Right lobe of liver (tissue), 6 donors: ENCODE results near the gene PCDHGA5. TPM values are rescaled to one million over a fixed set of nuclear protein-coding genes. Genes with fewer than 3 reads are reported as not detected.
"Not testable (repeated sequence)": the region's sequence is repeated elsewhere in the genome, so short reads cannot be mapped to it uniquely, and the experiment has no call there.

Source experiments
- ATAC-seq, 4 donors: fragments of 200-7000 bp; cut with Tn5 transposase; one replicate each; pipeline ENCODE4 v1.9.1; 2020; ENCODE audit warnings: mild to moderate bottlenecking in 4 of 4, moderate library complexity in 4 of 4
- DNase-seq, 3 donors: peaks; one replicate each; pipeline ENCODE4 v3.0.0-alpha.2; 2020
- H3K27ac ChIP-seq, 3 donors: fragments of 200-600 bp; one replicate each; pipeline ENCODE4 v1.8.0; 2022
- H3K27me3 ChIP-seq, 2 donors: fragments of 200-600 bp; one replicate each; pipeline ENCODE4 v1.8.0; 2022
- H3K36me3 ChIP-seq, 4 donors: fragments of 200-600 bp; sonication (generic) in 1 of 4; one replicate each; pipeline versions ENCODE4 v1.5.1 to v1.8.0; 2017 to 2022; ENCODE audit warnings: control low read depth in 1 of 4
- H3K4me1 ChIP-seq, 4 donors: fragments of 200-600 bp; sonication (generic) in 1 of 4; one replicate each; pipeline versions ENCODE4 v1.5.1 to v1.8.0; 2017 to 2022; ENCODE audit warnings: control low read depth in 1 of 4
- H3K4me3 ChIP-seq, 3 donors: fragments of 200-600 bp; one replicate each; pipeline ENCODE4 v1.8.0; 2022
- H3K9me3 ChIP-seq, 4 donors: fragments of 200-600 bp; sonication (generic) in 1 of 4; one replicate each; pipeline versions ENCODE4 v1.5.1 to v1.8.0; 2017 to 2022; ENCODE audit warnings: control low read depth in 1 of 4
- POLR2A ChIP-seq: fragments of 450-650 bp; IDR thresholded peaks from one replicate; pipeline ENCODE4 v1.6.1; 2017; ENCODE audit warnings: antibody characterized with exemption, mild to moderate bottlenecking
- WGBS: methylation state at CpG from one replicate; pipeline ENCODE4 v1.1.6; 2018; ENCODE audit warnings: low coverage, low lambda C conversion rate; ENCODE audit not compliant: insufficient coverage; ENCODE audit errors: missing lambda C conversion rate; 5-methylcytosine and 5-hydroxymethylcytosine counted together
- intact Hi-C, 2 donors: fragments of 100-400 bp; cut with DNase I; formaldehyde crosslinking; loops; one replicate each; pipeline versions ENCODE4 v1.11.2 to v1.14.1; 2022
- total RNA-seq, 6 experiments: library from RNA; depleted of rRNA in 2 of 6; stranded (reverse); fragments of >200 nt in 2 of 6; fragmentation: NEBNext Ultra II Directional in 3 of 6; extraction: Animal tissue kit (Norgen Biotek cat#: 25700) in 3 of 6; gene quantifications; one replicate each; pipeline versions ENCODE4 v1.1.0 to v1.2.4, GENCODE V29; 2016 to 2023
- TF ChIP-seq, protein P1 (sequence below), 4 donors: fragments of 200-600 bp in 3 of 4; fragments of 450-650 bp in 1 of 4; IDR thresholded peaks; one replicate each; pipeline versions ENCODE4 v1.5.1 to v1.8.0; 2016 to 2022; ENCODE audit warnings: antibody characterized with exemption in 4 of 4, mild to moderate bottlenecking in 2 of 4
- donor health status: DM: no; HTN: yes; CAD: no.
- donor health status: DM: no; HTN: no; CAD: no.
- donor health status: DM: no; HTN: no; CAD: no.
- donor health status: DM: no; HTN: yes; CAD: no.
- donor health status: DM: no; HTN: yes; CAD: no.

PCDHGA5 gene
- total RNA-seq, 6 experiments from 2014 or later = 0.32 to 1.2 (median 0.57) TPM

DNA sequence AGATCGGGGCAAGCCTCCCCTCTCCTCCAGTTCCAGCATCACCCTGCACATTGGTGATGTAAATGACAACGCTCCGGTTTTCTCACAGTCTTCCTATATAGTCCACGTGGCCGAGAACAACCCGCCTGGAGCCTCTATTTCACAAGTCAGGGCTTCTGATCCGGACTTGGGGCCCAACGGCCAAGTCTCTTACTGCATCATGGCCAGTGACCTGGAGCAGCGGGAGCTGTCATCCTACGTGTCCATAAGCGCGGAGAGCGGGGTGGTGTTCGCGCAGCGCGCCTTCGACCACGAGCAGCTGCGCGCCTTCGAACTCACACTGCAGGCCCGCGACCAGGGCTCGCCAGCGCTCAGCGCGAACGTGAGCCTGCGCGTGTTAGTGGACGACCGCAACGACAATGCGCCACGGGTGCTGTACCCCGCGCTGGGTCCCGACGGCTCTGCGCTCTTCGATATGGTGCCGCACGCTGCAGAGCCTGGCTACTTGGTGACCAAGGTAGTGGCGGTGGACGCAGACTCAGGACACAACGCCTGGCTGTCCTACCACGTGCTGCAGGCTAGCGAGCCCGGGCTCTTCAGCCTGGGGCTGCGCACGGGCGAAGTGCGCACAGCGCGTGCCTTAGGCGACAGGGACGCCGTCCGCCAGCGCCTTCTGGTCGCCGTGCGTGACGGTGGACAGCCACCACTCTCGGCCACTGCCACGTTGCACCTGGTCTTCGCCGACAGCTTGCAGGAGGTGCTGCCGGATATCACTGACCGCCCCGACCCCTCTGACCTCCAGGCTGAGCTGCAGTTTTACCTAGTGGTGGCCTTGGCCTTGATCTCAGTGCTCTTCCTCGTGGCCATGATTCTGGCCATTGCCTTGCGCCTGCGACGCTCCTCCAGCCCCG lies 25.4 kb downstream of the PCDHGA5 start:
- H3K9me3 ChIP-seq = peaks cover 0 to 14% (median 5%) of the 10 kb centered on the region in 4 donors
- H3K27ac ChIP-seq = no peak overlapping the region
- intact Hi-C loops = no loop called here
- no peak overlapping the region for H3K4me3 ChIP-seq
- peaks cover 0 to 3% (median 0%) of the 10 kb centered on the region in 4 donors for H3K36me3 ChIP-seq
- no peak for TF ChIP-seq POLR2A
- TF ChIP-seq, protein P1, sequence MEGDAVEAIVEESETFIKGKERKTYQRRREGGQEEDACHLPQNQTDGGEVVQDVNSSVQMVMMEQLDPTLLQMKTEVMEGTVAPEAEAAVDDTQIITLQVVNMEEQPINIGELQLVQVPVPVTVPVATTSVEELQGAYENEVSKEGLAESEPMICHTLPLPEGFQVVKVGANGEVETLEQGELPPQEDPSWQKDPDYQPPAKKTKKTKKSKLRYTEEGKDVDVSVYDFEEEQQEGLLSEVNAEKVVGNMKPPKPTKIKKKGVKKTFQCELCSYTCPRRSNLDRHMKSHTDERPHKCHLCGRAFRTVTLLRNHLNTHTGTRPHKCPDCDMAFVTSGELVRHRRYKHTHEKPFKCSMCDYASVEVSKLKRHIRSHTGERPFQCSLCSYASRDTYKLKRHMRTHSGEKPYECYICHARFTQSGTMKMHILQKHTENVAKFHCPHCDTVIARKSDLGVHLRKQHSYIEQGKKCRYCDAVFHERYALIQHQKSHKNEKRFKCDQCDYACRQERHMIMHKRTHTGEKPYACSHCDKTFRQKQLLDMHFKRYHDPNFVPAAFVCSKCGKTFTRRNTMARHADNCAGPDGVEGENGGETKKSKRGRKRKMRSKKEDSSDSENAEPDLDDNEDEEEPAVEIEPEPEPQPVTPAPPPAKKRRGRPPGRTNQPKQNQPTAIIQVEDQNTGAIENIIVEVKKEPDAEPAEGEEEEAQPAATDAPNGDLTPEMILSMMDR (IDR thresholded peaks at IDR 0.05) = no peak
- no peaks in the 10 kb centered on the region for H3K4me1 ChIP-seq
- H3K27me3 ChIP-seq = no peaks in the 10 kb centered on the region
- WGBS = 36% methylated on average over 20 of the region's 77 CpGs
- DNase-seq (no peak), ATAC-seq (no peak)

DNA sequence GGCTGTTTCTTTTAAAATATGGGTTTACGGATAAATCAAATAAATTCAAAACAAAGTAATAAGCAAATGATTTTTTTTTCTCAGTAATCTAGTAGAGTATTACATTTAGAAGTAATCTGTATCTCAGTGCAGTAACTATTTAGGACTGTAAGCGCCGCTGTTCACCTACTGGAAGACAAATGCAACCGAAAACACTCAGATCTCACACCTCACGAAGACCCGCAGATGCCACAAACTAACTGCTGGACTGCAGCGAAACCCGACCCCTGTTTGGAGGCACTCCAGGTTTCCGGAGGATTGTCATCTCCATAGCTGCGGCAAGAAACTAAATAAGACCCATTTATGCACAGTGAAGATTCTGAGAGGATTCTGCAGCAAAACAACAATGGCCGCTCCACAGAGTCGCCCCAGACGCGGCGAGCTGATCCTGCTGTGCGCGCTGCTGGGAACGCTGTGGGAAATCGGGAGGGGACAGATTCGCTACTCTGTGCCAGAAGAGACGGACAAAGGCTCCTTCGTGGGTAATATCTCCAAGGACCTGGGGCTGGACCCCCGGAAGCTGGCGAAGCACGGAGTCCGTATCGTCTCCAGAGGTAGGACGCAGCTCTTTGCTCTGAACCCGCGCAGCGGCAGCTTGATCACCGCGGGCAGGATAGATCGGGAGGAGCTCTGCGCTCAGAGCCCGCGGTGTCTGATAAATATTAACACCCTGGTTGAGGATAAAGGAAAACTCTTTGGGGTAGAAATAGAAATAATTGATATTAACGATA lies 28.7 kb downstream of the PCDHGA5 start, which contains the start of gene PCDHGA8:
Gene PCDHGA8, plus strand, starts transcription at position 205 of the 770 bp plus-strand sequence. Its CDS starts 181 bp downstream, at position 386.
- intact Hi-C loops = no loop called here
- TF ChIP-seq, protein P1 (IDR thresholded peaks at IDR 0.05) = no peak
- no peak for TF ChIP-seq POLR2A
- H3K9me3 ChIP-seq = peaks cover 0 to 20% (median 5%) of the 10 kb centered on the region in 4 donors
- 34% methylated on average over 23 of the region's 38 CpGs for WGBS
- ATAC-seq = no peak
- DNase-seq = no peak
- no peak within 1 kb of the TSS for H3K4me3 ChIP-seq
- no peaks in the 10 kb centered on the region for H3K4me1 ChIP-seq
- H3K36me3 ChIP-seq = peaks cover 0 to 3% (median 0%) of the 10 kb centered on the region in 4 donors
- H3K27me3 ChIP-seq = no peaks in the 10 kb centered on the region
- H3K27ac ChIP-seq = no peak within 1 kb of the TSS

DNA sequence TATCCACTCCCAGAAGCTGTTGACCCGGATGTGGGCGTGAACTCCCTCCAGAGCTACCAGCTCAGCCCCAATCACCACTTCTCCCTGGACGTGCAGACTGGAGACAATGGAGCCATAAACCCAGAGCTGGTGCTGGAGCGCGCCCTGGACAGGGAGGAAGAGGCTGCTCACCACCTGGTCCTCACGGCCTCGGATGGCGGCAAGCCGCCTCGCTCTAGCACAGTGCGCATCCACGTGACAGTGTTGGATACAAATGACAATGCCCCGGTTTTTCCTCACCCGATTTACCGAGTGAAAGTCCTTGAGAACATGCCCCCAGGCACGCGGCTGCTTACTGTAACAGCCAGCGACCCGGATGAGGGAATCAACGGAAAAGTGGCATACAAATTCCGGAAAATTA lies 29.3 kb downstream of the PCDHGA5 start:
- Histone ChIP-seq H3K9me3 (peaks cover 0 to 19% (median 5%) of the 10 kb centered on the region in 4 donors), H3K4me1 (no peaks in the 10 kb centered on the region), H3K27me3 (no peaks in the 10 kb centered on the region), H3K4me3 (no peak overlapping the region), H3K36me3 (peaks cover 0 to 3% (median 0%) of the 10 kb centered on the region in 4 donors), H3K27ac (no peak overlapping the region)
- intact Hi-C loops = no loop called here
- no peak for TF ChIP-seq POLR2A
- TF ChIP-seq, protein P1 (IDR thresholded peaks at IDR 0.05) = no peak
- ATAC-seq (no peak), DNase-seq (no peak)
- 50% methylated on average over 16 of the region's 21 CpGs for WGBS

DNA sequence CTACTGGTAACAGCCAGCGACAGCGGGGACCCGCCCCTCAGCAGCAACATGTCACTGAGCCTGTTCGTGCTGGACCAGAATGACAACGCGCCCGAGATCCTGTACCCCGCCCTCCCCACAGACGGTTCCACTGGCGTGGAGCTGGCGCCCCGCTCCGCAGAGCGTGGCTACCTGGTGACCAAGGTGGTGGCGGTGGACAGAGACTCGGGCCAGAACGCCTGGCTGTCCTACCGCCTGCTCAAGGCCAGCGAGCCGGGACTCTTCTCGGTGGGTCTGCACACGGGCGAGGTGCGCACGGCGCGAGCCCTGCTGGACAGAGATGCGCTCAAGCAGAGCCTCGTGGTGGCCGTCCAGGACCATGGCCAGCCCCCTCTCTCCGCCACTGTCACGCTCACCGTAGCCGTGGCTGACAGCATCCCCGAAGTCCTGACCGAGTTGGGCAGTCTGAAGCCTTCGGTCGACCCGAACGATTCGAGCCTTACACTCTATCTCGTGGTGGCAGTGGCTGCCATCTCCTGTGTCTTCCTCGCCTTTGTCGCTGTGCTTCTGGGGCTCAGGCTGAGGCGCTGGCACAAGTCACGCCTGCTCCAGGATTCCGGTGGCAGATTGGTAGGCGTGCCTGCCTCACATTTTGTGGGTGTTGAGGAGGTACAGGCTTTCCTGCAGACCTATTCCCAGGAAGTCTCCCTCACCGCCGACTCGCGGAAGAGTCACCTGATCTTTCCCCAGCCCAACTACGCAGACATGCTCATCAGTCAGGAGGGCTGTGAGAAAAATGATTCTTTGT lies 30.6 kb downstream of the PCDHGA5 start:
- 47% methylated on average over 21 of the region's 53 CpGs for WGBS
- H3K27me3 ChIP-seq, ATAC-seq, H3K4me3 ChIP-seq, H3K27ac ChIP-seq, H3K4me1 ChIP-seq, H3K36me3 ChIP-seq, intact Hi-C loops, DNase-seq: not testable (repeated sequence)
- H3K9me3 ChIP-seq = peaks cover 0 to 24% (median 6%) of the 10 kb centered on the region in 4 donors
